HuH-7.5 (cell line): ENCODE results near the gene PPP2R5B.

Experiments
- DNase-seq: peaks from one replicate; pipeline ENCODE4 v3.0.0; 2011; ENCODE audit warnings: low spot score

Gene PPP2R5B

GRCh38 chr11:64923944-64924909 is at the start of gene PPP2R5B:
PPP2R5B (plus strand) TSS chr11:64924689; CDS start chr11:64925735, 1,046 bp downstream.
- peak; percentile 95 for DNase-seq

GRCh38 chr11:64875369-64876228 is 48.9 kb upstream of the PPP2R5B start:
- DNase-seq: no peak

GRCh38 chr11:64876229-64876750 is 48.2 kb upstream of the PPP2R5B start:
- DNase-seq: no peak

GRCh38 chr11:64876835-64877341 is 47.6 kb upstream of the PPP2R5B start:
- DNase-seq: no peak

- no peak for DNase-seq
These were observed 46.9 kb upstream of the PPP2R5B start for GRCh38 chr11:64877390-64878222.

- no peak for DNase-seq
These were observed 46.3 kb upstream of the PPP2R5B start for GRCh38 chr11:64878223-64878493.

GRCh38 chr11:64878494-64879243 is 45.8 kb upstream of the PPP2R5B start, which contains the start of gene EHD1:
EHD1 (minus strand) TSS chr11:64878621; CDS start chr11:64878464, 157 bp downstream.
- peak; percentile 95 for DNase-seq

- no peak for DNase-seq
These were observed 45.1 kb upstream of the PPP2R5B start for GRCh38 chr11:64879244-64879900.

GRCh38 chr11:64880240-64881001 is 44.1 kb upstream of the PPP2R5B start:
- DNase-seq: no peak

GRCh38 chr11:64881476-64881875 is 43.0 kb upstream of the PPP2R5B start:
- no peak for DNase-seq

- DNase-seq: no peak
These were observed 42.2 kb upstream of the PPP2R5B start for GRCh38 chr11:64882243-64882642.

- DNase-seq: no peak
These were observed 40.9 kb upstream of the PPP2R5B start for GRCh38 chr11:64883575-64883974.

- DNase-seq: no peak
These were observed 40.5 kb upstream of the PPP2R5B start for GRCh38 chr11:64884019-64884418.

GRCh38 chr11:64885367-64886286 is 38.9 kb upstream of the PPP2R5B start:
- no peak for DNase-seq

GRCh38 chr11:64887234-64887756 is 37.2 kb upstream of the PPP2R5B start:
- DNase-seq: no peak

GRCh38 chr11:64887757-64888405 is 36.6 kb upstream of the PPP2R5B start:
- DNase-seq: peak; percentile 81

GRCh38 chr11:64888406-64888728 is 36.1 kb upstream of the PPP2R5B start:
- DNase-seq: no peak
